ENCODE measurements around the gene COL18A1. TPM values are rescaled to one million over a fixed set of nuclear protein-coding genes. Genes with fewer than 3 reads are reported as not detected.

Gene COL18A1
- total and polyA plus RNA-seq, 2 of the 8 experiments (the other 6 are each of a cell fraction or from before 2014, with no cell fraction given) = 145 to 201 TPM

DNA sequence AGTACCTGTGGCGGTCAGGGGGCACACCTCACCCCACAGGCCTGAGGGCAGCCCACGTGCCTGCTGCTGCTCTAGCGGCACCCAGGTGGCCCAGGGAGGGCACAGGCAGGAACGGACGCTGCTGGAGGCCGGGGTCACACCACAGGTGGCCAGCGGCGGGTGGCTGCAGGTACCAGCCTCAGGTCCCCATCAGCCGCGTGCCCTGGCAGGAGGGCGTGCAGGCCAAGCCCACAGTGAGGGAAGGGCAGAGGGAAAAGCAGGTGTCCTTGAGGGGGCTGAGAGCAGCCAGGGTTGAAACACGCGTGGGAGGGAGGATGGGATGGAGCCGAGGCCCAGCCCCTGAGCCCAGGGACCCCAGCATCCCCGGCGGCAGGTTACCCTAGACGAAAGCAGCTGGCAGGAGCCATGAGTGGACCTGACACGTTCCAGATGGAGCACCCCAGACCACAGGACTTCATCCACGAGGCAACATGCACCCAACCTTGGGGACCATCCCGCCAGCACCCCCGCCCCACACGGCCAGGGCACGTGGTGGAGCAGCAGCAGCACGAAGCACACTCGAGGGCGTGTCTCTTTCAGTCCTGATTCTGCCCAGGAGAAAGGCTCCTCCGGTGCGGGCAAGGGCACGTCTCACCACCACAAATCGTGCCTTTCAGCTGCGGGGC is 133.5 kb downstream of the COL18A1 start:
- H4K8ac ChIP-seq (ENCODE audit: extremely low read depth, insufficient read depth, low read length) = no peak overlapping the region; the same call in 1 of the 2 replicates
- H3K79me2 ChIP-seq (ENCODE audit: control insufficient read depth in 1 of 2, insufficient read depth in 2 of 2, low read length in 2 of 2) = peaks cover 0 to 33% of the 10 kb centered on the region in 2 experiments; a peak in 2 of 4 replicates
- no peak overlapping the region for H3K56ac ChIP-seq (replicated peaks; ENCODE audit: insufficient read length, low read depth, low read length)
- no peak overlapping the region for H3K9ac ChIP-seq (replicated peaks in 1 of 4; ENCODE audit: extremely low read depth in 1 of 4, low read depth in 3 of 4, low read length in 3 of 4)
- DNase-seq (ENCODE audit: low read depth in 1 of 2, low spot score in 2 of 2) = peak in 1 of 2 experiments; percentile 40
- H3K4ac ChIP-seq (replicated peaks; ENCODE audit: insufficient read length, low read depth, low read length) = no peak overlapping the region
- FAIRE-seq = no peak
- no peak overlapping the region for H2AFZ ChIP-seq (ENCODE audit: low read length)
- H3K18ac ChIP-seq (ENCODE audit: extremely low read depth, low read length) = no peak overlapping the region
- peaks cover 6% of the 10 kb centered on the region; the same call in 1 of the 2 replicates for H3K23me2 ChIP-seq (ENCODE audit: low read depth, low read length)
- TF ChIP-seq BCL11A (IDR thresholded peaks at IDR 0.05; ENCODE audit: low read depth in 2 of 2, low read length in 2 of 2) (no peak), ASH2L (IDR thresholded peaks at IDR 0.05; ENCODE audit: low read length) (no peak), NANOG (IDR thresholded peaks at IDR 0.05; ENCODE audit: insufficient read depth, low read depth, low read length, poor library complexity, severe bottlenecking) (no peak), POLR2AphosphoS5 (IDR thresholded peaks at IDR 0.05; ENCODE audit: low read depth, low read length) (no peak), HDAC2 (IDR thresholded peaks at IDR 0.05; ENCODE audit: borderline replicate concordance in 1 of 2, low read depth in 2 of 2, low read length in 2 of 2) (no peak), POU5F1 (IDR thresholded peaks at IDR 0.05; ENCODE audit: low read depth, low read length) (no peak), YY1 (IDR thresholded peaks at IDR 0.05; ENCODE audit: low read depth, low read length) (no peak)
- CTCF ChIA-PET (ENCODE audit: partially characterized antibody) = interaction anchor here (2.5 kb wide), 1 partner anchor 17 kb away, joined by 8 read pairs; no protein-coding TSS in a partner anchor
- H2AK5ac ChIP-seq (ENCODE audit: low read depth, low read length) = no peak overlapping the region
- no peak overlapping the region; the same call in 1 of the 2 replicates for H2BK5ac ChIP-seq (ENCODE audit: low read depth, low read length)
- no peak overlapping the region for H2BK20ac ChIP-seq (ENCODE audit: low read length)
- peaks cover 0 to 5% (median 2%) of the 10 kb centered on the region in 4 experiments; a peak in 3 of 8 replicates for H3K36me3 ChIP-seq (ENCODE audit: control insufficient read depth in 2 of 4, insufficient read depth in 4 of 4, low read length in 3 of 4)
- POLR2A ChIA-PET (ENCODE audit: partially characterized antibody) = interaction anchor here (0.8 to 1.1 kb wide), 2 partner anchors 9 to 27 kb away, joined by 3 read pairs; no protein-coding TSS in a partner anchor
- H2BK15ac ChIP-seq (ENCODE audit: low read length) = no peak overlapping the region
- H2BK120ac ChIP-seq (replicated peaks; ENCODE audit: low read depth, low read length) = no peak overlapping the region
- H3K27ac ChIP-seq (ENCODE audit: low read depth, low read length) = no peak overlapping the region
- H4K20me1 ChIP-seq (replicated peaks in 1 of 2; ENCODE audit: control insufficient read depth in 1 of 2, insufficient read depth in 2 of 2, low read length in 2 of 2) = peaks cover 7 to 19% of the 10 kb centered on the region in 2 experiments
- no peak overlapping the region for H4K91ac ChIP-seq (replicated peaks; ENCODE audit: insufficient read length, low read length)
- H4K5ac ChIP-seq (ENCODE audit: insufficient read length, low read depth, low read length) = no peak overlapping the region
- no peak overlapping the region for H3K23ac ChIP-seq (ENCODE audit: insufficient read length)
- H3K14ac ChIP-seq (ENCODE audit: insufficient read length) = no peak overlapping the region
- no peaks in the 10 kb centered on the region for H3K9me3 ChIP-seq (ENCODE audit: insufficient read depth in 2 of 2, low read depth in 1 of 2, low read length in 1 of 2)
- no peaks in the 10 kb centered on the region; a peak in 1 of 7 replicates for H3K27me3 ChIP-seq (replicated peaks in 1 of 4; ENCODE audit: control insufficient read depth in 3 of 4, extremely low read depth in 1 of 4, insufficient read depth in 3 of 4, low read length in 3 of 4)
- no peak overlapping the region for H3K4me3 ChIP-seq (ENCODE audit: extremely low read depth in 1 of 4, insufficient read depth in 2 of 4, low read depth in 3 of 4, low read length in 4 of 4)
- H2BK12ac ChIP-seq (ENCODE audit: low read depth, low read length) = no peak overlapping the region
- peaks cover 0 to 12% (median 9%) of the 10 kb centered on the region in 4 experiments; a peak in 4 of 7 replicates for H3K4me1 ChIP-seq (replicated peaks in 1 of 4; ENCODE audit: control insufficient read depth in 3 of 4, insufficient read depth in 4 of 4, low read length in 3 of 4)
- H3K79me1 ChIP-seq (ENCODE audit: low read depth, low read length) = peaks cover 5% of the 10 kb centered on the region
- no peak overlapping the region for H3K4me2 ChIP-seq (ENCODE audit: insufficient read depth in 1 of 2, low read depth in 2 of 2, low read length in 2 of 2)
- 93% methylated on average over 31 of the region's 31 CpGs; no CpG with 5 or more reads in 1 of the 2 experiments for WGBS, 2 experiments (ENCODE audit: extremely low coverage in 1 of 2, insufficient coverage in 1 of 2, insufficient read length in 1 of 2, insufficient replicate concordance in 2 of 2, low coverage in 1 of 2, low lambda C conversion rate in 2 of 2, missing lambda C conversion rate in 1 of 2)

All from H1 (cell line).